GM12873 (cell line): ENCODE data around the gene MYO18A.

Source experiments
- CTCF ChIP-seq: IDR thresholded peaks from 2 replicates; pipeline ENCODE4 v1.5.1; 2012; ENCODE audit warnings: low read depth, mild to moderate bottlenecking, moderate library complexity, low read length, control low read depth; ENCODE audit not compliant: insufficient read depth; ENCODE audit errors: missing control alignments

MYO18A gene

GRCh38 chr17:29079887-29080286, 100.3 kb downstream of the MYO18A start:
- no peak for TF ChIP-seq CTCF

- no peak for TF ChIP-seq CTCF
Observed at GRCh38 chr17:29079433-29079832, 100.8 kb downstream of the MYO18A start.

DNA sequence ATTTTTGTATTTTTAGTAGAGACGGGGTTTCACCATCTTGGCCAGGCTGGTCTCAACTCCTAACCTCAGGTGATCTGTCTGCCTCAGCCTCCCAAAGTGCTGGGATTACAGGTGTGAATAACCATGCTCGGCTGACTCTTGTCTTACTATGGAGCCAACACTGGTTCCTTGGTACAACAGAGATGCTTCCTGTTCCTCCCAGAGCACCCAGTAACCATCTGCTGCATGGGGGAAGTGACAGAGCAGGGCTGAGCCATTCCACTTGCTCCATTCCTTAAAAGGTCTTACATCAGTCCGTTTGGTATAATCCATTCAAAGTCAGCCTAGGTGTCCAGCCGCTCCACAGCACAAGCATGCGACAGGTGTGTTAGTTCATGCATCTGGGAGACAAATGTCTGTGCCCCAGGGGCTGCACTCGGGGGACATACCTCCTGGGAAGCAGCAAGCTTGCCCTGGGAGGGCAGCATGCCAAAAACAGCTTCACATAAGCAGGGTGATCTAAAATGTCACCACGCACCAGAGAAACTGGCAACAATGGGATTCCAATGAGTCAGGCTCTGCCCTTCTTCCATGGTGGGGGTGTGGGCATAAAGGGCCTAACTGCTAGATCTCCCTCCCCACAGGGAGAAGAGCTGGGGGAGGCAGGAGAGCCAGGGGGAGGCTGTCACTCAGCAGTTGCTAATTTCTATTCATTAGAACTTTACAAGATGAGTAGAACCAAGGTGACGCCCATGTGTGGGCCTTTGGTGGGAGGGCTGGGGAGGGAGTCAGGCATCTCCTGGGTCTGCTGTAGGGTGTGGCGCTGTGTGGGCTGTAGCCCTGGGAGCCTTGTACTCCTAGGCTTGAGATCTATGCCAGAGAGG, 101.8 kb downstream of the MYO18A start:
- TF ChIP-seq CTCF: no peak

GRCh38 chr17:29077320-29077719, 102.9 kb downstream of the MYO18A start:
- no peak for TF ChIP-seq CTCF

DNA sequence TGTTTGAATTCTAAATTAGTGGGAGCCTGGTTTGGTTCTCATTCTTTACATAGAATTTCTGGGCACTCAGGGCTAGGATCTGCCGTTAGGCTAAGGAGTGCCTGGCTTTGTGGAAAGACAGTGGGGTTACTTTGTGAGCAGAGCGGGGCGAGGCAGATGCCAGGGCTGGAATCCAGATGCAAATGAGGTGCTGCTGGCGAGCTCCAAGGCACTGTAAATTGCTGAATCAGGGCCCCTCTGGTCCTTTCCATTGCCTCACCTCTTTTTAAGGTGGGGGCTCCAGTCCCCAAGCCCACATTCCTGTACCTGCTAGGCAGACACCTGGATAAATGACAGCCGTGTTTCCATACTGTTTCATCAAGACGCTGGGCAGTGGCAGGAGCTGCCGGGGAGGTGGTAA, 103.5 kb downstream of the MYO18A start:
- TF ChIP-seq CTCF: no peak

DNA sequence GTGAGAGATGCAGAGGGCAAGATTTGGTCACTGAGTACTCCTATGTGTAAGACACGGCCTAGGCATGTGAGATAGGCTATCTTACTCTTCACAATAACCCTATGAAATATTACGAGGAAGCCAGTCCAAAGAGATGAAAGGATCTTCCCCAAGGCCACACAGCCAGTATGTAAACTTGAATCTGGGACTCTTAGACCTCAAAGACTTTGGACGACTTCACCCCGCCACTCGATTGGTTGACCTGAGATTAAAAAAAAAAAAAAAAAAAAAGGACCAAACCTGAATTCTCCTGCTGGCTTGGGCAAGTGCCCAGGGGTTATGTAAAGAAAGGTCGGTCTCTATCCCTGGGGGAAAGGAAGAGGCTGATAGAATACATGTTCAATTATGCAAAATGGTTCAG, 104.1 kb downstream of the MYO18A start:
- TF ChIP-seq CTCF: no peak

DNA sequence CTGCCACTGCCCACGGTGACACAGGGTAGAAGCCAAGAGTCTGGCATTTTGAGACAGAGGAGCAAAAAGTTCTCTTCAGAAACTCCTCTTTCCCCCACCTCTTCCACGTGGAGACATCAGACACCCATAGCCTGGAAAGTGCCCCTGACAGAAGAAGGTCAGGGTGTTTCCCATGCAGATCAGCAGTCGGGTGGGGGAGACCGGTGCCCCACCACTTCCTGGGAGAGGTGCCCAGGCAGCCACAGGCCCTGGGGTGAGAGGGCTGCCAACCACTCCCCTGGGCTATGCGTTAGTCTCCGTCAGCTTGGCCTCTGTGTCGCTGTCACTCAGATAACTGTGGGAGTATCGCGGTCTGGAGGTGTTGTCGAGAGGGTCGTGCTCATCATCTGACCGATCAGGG, 105.7 kb downstream of the MYO18A start:
- no peak for TF ChIP-seq CTCF
